ENCODE measurements around the gene SMARCAL1.

SMARCAL1 gene

DNA sequence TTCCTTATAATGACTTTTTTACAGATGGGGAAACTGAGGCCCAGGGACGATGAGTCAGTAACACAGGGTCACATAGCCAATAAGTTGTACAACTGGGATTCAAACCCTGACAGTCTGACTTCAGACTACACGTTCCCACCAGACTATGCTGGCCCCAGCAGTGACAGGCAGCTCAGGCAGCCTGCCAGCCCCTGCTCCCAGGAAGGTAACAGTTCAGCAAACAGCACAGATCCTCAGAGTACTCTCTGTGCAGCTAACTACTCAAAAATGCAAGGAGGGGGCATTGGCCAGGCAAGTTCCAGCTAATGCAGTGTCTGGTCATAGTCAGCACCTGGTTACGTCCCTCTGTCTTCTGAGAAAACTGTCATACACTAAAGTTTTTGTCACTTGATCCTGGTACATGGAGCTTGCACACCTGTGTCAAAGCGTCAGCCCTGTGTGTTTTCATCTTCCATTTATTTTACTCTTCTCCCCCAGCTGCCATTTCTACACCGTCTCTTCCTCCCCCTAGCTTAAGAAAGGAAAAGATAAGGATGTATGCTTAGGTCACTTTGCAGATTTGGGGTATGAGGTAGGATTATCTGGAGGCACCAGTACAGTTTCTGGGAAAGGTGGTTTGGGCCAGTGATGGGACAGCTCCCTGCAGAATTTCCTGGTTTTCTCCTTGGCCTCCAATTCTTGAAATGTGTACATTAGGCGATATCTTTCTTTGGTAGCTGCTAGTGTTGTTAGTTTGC is 4.5 kb downstream of the SMARCAL1 start:
- no peak overlapping the region for H3K4me3 ChIP-seq (ENCODE audit: low read depth, low read length)
- TF ChIP-seq, protein P1, sequence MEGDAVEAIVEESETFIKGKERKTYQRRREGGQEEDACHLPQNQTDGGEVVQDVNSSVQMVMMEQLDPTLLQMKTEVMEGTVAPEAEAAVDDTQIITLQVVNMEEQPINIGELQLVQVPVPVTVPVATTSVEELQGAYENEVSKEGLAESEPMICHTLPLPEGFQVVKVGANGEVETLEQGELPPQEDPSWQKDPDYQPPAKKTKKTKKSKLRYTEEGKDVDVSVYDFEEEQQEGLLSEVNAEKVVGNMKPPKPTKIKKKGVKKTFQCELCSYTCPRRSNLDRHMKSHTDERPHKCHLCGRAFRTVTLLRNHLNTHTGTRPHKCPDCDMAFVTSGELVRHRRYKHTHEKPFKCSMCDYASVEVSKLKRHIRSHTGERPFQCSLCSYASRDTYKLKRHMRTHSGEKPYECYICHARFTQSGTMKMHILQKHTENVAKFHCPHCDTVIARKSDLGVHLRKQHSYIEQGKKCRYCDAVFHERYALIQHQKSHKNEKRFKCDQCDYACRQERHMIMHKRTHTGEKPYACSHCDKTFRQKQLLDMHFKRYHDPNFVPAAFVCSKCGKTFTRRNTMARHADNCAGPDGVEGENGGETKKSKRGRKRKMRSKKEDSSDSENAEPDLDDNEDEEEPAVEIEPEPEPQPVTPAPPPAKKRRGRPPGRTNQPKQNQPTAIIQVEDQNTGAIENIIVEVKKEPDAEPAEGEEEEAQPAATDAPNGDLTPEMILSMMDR (IDR thresholded peaks at IDR 0.05; ENCODE audit: control insufficient read depth, extremely low read depth, insufficient read depth), result no peak
- peak; percentile 47 for DNase-seq (ENCODE audit: low read depth)

DNA sequence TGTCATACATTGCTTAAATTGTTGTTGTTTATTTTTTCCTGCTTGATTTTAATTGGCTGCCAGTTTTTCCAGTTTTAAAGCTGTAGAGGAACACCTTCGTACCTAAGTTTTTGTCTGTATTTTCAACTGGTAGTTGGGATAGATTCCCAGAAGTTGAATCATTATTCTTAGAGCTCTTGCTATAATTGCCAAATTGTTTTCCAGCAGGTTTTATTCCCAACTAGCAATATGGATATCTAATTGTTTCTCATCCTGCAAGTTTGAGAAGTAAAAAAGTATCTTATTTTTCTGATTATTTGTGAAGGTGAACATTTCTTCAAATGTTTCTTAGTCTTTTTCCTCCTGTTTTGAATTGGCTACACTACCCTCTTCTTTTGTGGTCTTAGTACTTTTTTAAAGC is 6.7 kb downstream of the SMARCAL1 start:
- TF ChIP-seq, protein P1 (IDR thresholded peaks at IDR 0.05; ENCODE audit: control insufficient read depth, extremely low read depth, insufficient read depth), result no peak
- DNase-seq (ENCODE audit: low read depth), result no peak
- no peak overlapping the region for H3K4me3 ChIP-seq (ENCODE audit: low read depth, low read length)

DNA sequence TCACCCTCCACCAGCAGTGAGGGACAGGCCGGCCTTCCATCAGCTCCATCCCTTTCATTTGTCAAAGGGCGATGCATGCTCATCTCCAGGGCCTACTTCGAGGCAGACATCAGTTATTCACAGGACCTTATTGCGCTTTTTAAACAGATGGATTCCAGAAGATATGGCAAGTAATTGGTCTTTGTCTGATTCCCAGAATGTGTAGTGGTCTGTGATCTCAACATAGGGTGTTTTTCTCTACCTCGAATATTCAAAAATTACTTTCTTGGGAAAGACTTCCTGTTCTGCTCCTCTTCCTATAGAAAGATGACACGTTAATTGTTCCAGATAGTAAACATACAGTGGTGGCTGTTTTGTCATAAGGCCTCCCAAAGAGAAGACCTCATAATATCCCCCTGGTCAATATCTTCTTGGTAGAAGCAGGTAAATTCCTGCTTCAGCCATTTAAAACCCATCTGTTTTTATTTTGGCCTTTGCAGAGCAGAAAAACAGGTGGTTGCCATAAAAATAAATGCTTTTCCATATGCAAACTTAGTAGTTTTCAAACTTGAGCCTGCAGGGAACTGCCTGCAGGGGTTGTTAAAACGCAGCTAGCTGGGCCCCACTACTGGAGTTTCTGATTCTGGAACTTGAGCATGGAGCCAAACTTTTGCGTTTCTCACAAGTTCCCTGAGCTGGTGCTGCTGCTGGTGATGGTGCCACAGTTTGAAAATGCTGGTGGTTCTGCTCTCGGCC is 8.2 kb downstream of the SMARCAL1 start:
- no peak for DNase-seq (ENCODE audit: low read depth)
- TF ChIP-seq, protein P1 (IDR thresholded peaks at IDR 0.05; ENCODE audit: control insufficient read depth, extremely low read depth, insufficient read depth), result no peak
- H3K4me3 ChIP-seq (ENCODE audit: low read depth, low read length), result no peak overlapping the region

DNA sequence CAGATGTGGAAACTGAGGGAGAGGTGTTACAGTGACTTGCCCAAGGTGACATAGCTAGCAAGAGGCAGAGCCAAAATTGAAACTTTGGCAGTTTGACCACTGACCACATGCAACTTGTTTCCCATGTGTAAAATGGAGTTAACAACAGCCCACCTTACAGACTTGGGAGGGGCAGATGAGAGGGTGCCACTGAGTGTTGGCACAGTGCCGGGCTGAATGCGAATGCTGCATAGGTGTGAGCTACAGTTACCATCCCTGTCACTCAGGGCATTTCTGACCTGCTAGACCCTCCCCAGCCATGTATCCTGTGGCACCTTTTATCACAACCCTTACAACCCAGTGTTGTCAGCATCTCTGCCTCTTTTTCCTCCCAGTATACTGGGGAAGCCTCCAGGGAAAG is 10.8 kb downstream of the SMARCAL1 start:
- DNase-seq (ENCODE audit: low read depth), result no peak
- H3K4me3 ChIP-seq (ENCODE audit: low read depth, low read length), result no peak overlapping the region
- TF ChIP-seq, protein P1 (IDR thresholded peaks at IDR 0.05; ENCODE audit: control insufficient read depth, extremely low read depth, insufficient read depth), result no peak

DNA sequence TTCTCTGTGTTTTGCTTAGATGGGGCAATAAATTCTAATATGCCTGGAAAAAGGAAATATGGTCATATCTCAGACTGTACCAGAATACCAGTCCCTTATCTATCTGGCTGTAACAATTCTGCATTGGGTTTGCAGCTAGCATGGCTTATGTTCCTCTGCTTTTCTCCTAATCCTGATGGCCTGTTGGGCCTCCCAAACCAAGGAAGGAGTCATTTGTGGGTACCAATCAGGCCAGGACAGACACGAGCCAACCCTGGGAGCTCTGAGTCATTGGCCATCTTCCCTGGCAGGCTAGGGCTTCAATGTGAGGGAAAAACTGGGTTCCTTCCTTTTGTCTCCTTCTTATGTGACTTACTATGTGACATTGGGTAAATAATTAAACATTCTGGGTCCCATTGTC is 12.0 kb downstream of the SMARCAL1 start:
- TF ChIP-seq, protein P1 (IDR thresholded peaks at IDR 0.05; ENCODE audit: control insufficient read depth, extremely low read depth, insufficient read depth), result no peak
- DNase-seq (ENCODE audit: low read depth), result no peak
- H3K4me3 ChIP-seq (ENCODE audit: low read depth, low read length), result no peak overlapping the region

DNA sequence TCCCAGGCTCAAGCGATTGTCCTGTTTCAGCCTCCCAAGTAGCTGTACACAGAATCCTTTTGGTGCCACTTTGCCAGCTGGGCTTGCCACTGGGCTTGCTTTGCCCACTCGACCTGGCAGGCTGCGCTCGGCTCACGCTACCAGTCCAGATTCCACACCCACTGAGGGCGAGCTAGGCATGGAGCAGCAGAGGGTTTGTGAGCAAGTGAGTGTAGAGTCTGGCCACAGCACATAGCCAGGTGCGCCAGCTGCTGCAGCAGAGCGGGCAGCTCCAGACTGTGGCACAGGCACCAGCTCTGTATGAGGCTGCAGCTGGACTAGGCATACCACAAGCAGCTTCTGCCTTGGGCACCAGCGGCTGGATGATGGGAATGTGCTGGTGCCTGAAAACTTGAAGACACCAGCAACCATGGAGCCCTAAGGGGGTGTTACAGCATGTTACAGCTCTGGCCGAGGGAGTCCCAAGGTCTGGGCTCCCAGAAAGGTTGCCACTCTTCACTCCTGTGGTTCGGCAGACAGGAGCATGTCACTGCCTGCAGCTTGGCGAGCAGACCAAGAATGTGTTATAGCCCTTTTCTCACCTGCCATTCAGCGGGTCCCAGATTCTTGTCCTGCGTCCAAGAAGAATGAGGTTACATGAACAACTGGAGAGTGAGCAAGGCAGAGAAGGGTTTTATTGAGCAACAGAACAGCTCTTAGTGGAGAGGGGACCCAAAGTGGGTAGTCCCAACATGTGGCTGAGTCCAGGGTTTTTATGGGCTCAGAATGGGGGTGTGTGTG is 12.9 kb downstream of the SMARCAL1 start:
- no peak for DNase-seq (ENCODE audit: low read depth)
- no peak overlapping the region for H3K4me3 ChIP-seq (ENCODE audit: low read depth, low read length)
- TF ChIP-seq, protein P1 (IDR thresholded peaks at IDR 0.05; ENCODE audit: control insufficient read depth, extremely low read depth, insufficient read depth), result no peak

All from LNCaP clone FGC (cell line).